ENCODE measurements around the gene UVSSA. TPM values are rescaled to one million over a fixed set of nuclear protein-coding genes. Genes with fewer than 3 reads are reported as not detected.
A peak's percentile ranks its signal among the peaks of the same experiment; 100 is the strongest.
"Not testable (repeated sequence)": the region's sequence is repeated elsewhere in the genome, so short reads cannot be mapped to it uniquely, and the experiment has no call there.

The UVSSA gene
- total and polyA plus RNA-seq, 7 experiments from 2014 or later: 3.2 to 44.1 (median 39.3) TPM

- Histone ChIP-seq H3K36me3 (ENCODE audit: control insufficient read depth in 2 of 3, insufficient read depth in 3 of 3, low read length in 3 of 3) (peaks cover 5 to 59% (median 14%) of the 10 kb centered on the region in 3 experiments), H3K4me1 (ENCODE audit: control insufficient read depth in 2 of 2, insufficient read depth in 2 of 2, low read length in 2 of 2) (peaks cover 30% of the 10 kb centered on the region in 2 donors)
- POLR2A ChIA-PET: interaction anchor here (1.8 kb wide), 1 partner anchor 85 kb away, joined by 4 read pairs; the partner anchor contains the start of gene CTBP1
- peaks cover 6 to 45% (median 31%) of the 10 kb centered on the region in 5 donors for H3K36me3 Mint-ChIP-seq
- DNase-seq; H3K27me3 ChIP-seq (ENCODE audit: control insufficient read depth in 2 of 2, insufficient read depth in 2 of 2, low read length in 2 of 2); CTCF ChIA-PET; H3K27ac ChIP-seq (ENCODE audit: low read depth, low read length); H3K27me3 Mint-ChIP-seq; H3K9me3 Mint-ChIP-seq; H3K4me3 ChIP-seq (ENCODE audit: low read length); intact Hi-C loops (cut with micrococcal nuclease); ATAC-seq; H3K4me3 Mint-ChIP-seq; H3K9me3 ChIP-seq (ENCODE audit: control insufficient read depth in 2 of 3, low read length in 3 of 3): not testable (repeated sequence)
- H3K4me1 Mint-ChIP-seq: peaks cover 26 to 51% (median 33%) of the 10 kb centered on the region in 7 donors
- peak overlapping the region in 3 of 9 donors; percentile 34 to 72 (median 47) for H3K27ac Mint-ChIP-seq
These were observed 13.0 kb upstream of the UVSSA start for GRCh38 chr4:1333851-1334578.

- ChIA-PET POLR2A (no interaction called here), CTCF (no interaction called here)
- Mint-ChIP-seq H3K36me3 (peaks cover 8 to 43% (median 31%) of the 10 kb centered on the region in 5 donors), H3K4me3 (no peak overlapping the region), H3K27me3 (no peaks in the 10 kb centered on the region), H3K9me3 (no peaks in the 10 kb centered on the region), H3K27ac (peak overlapping the region in 3 of 9 donors; percentile 34 to 72 (median 47)), H3K4me1 (peaks cover 21 to 46% (median 28%) of the 10 kb centered on the region in 7 donors)
- ATAC-seq (no peak), DNase-seq (no peak)
- no peak overlapping the region for H3K27ac ChIP-seq (ENCODE audit: low read depth, low read length)
- peaks cover 25% of the 10 kb centered on the region in 2 donors for H3K4me1 ChIP-seq (ENCODE audit: control insufficient read depth in 2 of 2, insufficient read depth in 2 of 2, low read length in 2 of 2)
- no peaks in the 10 kb centered on the region for H3K27me3 ChIP-seq (ENCODE audit: control insufficient read depth in 2 of 2, insufficient read depth in 2 of 2, low read length in 2 of 2)
- intact Hi-C loops (cut with micrococcal nuclease): no loop called here
- H3K9me3 ChIP-seq (ENCODE audit: control insufficient read depth in 2 of 3, low read length in 3 of 3): no peaks in the 10 kb centered on the region
- H3K4me3 ChIP-seq (ENCODE audit: low read length): no peak overlapping the region
- peaks cover 5 to 64% (median 14%) of the 10 kb centered on the region in 3 experiments for H3K36me3 ChIP-seq (ENCODE audit: control insufficient read depth in 2 of 3, insufficient read depth in 3 of 3, low read length in 3 of 3)
These were observed 12.5 kb upstream of the UVSSA start for GRCh38 chr4:1334579-1334895.

- H3K9me3 Mint-ChIP-seq; intact Hi-C loops (cut with micrococcal nuclease); ATAC-seq; H3K27me3 Mint-ChIP-seq; DNase-seq; H3K4me3 ChIP-seq (ENCODE audit: low read length); H3K4me3 Mint-ChIP-seq; H3K27me3 ChIP-seq (ENCODE audit: control insufficient read depth in 2 of 2, insufficient read depth in 2 of 2, low read length in 2 of 2); CTCF ChIA-PET; H3K9me3 ChIP-seq (ENCODE audit: control insufficient read depth in 2 of 3, low read length in 3 of 3); H3K27ac ChIP-seq (ENCODE audit: low read depth, low read length): not testable (repeated sequence)
- H3K4me1 Mint-ChIP-seq: peaks cover 16 to 40% (median 20%) of the 10 kb centered on the region in 7 donors
- peaks cover 17% of the 10 kb centered on the region in 2 donors for H3K4me1 ChIP-seq (ENCODE audit: control insufficient read depth in 2 of 2, insufficient read depth in 2 of 2, low read length in 2 of 2)
- peaks cover 8 to 44% (median 31%) of the 10 kb centered on the region in 5 donors for H3K36me3 Mint-ChIP-seq
- peaks cover 5 to 72% (median 14%) of the 10 kb centered on the region in 3 experiments for H3K36me3 ChIP-seq (ENCODE audit: control insufficient read depth in 2 of 3, insufficient read depth in 3 of 3, low read length in 3 of 3)
- peak overlapping the region in 5 of 9 donors; percentile 14 to 65 (median 34) for H3K27ac Mint-ChIP-seq
- POLR2A ChIA-PET: interaction anchor here (0.7 kb wide), 1 partner anchor 132 kb away, joined by 8 read pairs; no protein-coding TSS in a partner anchor
These were observed 11.7 kb upstream of the UVSSA start for GRCh38 chr4:1335193-1335883.

- Mint-ChIP-seq H3K4me1 (peaks cover 9 to 34% (median 13%) of the 10 kb centered on the region in 7 donors), H3K4me3 (no peak overlapping the region), H3K36me3 (peaks cover 8 to 41% (median 31%) of the 10 kb centered on the region in 5 donors), H3K27me3 (no peaks in the 10 kb centered on the region), H3K9me3 (no peaks in the 10 kb centered on the region), H3K27ac (peak overlapping the region in 3 of 9 donors; percentile 38 to 69 (median 55))
- peaks cover 9% of the 10 kb centered on the region in 2 donors for H3K4me1 ChIP-seq (ENCODE audit: control insufficient read depth in 2 of 2, insufficient read depth in 2 of 2, low read length in 2 of 2)
- H3K27ac ChIP-seq (ENCODE audit: low read depth, low read length): no peak overlapping the region
- no peaks in the 10 kb centered on the region for H3K27me3 ChIP-seq (ENCODE audit: control insufficient read depth in 2 of 2, insufficient read depth in 2 of 2, low read length in 2 of 2)
- ATAC-seq (no peak), DNase-seq (no peak)
- peaks cover 5 to 79% (median 14%) of the 10 kb centered on the region in 3 experiments for H3K36me3 ChIP-seq (ENCODE audit: control insufficient read depth in 2 of 3, insufficient read depth in 3 of 3, low read length in 3 of 3)
- intact Hi-C loops (cut with micrococcal nuclease): no loop called here
- H3K9me3 ChIP-seq (ENCODE audit: control insufficient read depth in 2 of 3, low read length in 3 of 3): no peaks in the 10 kb centered on the region
- ChIA-PET POLR2A (interaction anchor here (0.7 kb wide), 1 partner anchor 10 kb away, joined by 3 read pairs; no protein-coding TSS in a partner anchor), CTCF (no interaction called here)
- no peak overlapping the region for H3K4me3 ChIP-seq (ENCODE audit: low read length)
These were observed 10.9 kb upstream of the UVSSA start for GRCh38 chr4:1336088-1336491.

GRCh38 chr4:1337376-1337831 is 9.6 kb upstream of the UVSSA start:
- H3K4me1 ChIP-seq (ENCODE audit: control insufficient read depth in 2 of 2, insufficient read depth in 2 of 2, low read length in 2 of 2): no peaks in the 10 kb centered on the region

GRCh38 chr4:1337951-1338751 is 8.9 kb upstream of the UVSSA start:
- ATAC-seq (no peak), DNase-seq (no peak)
- POLR2A ChIA-PET: no interaction called here
- H3K4me1 ChIP-seq (ENCODE audit: control insufficient read depth in 2 of 2, insufficient read depth in 2 of 2, low read length in 2 of 2): no peaks in the 10 kb centered on the region
- no peak overlapping the region for H3K4me3 ChIP-seq (ENCODE audit: low read length)
- Mint-ChIP-seq H3K27ac (peak overlapping the region in 3 of 9 donors; percentile 75 to 83 (median 77)), H3K36me3 (peaks cover 8 to 41% (median 34%) of the 10 kb centered on the region in 5 donors), H3K4me1 (peaks cover 4 to 26% (median 6%) of the 10 kb centered on the region in 7 donors), H3K27me3 (no peaks in the 10 kb centered on the region), H3K9me3 (no peaks in the 10 kb centered on the region), H3K4me3 (no peak overlapping the region)
- peaks cover 5 to 69% (median 14%) of the 10 kb centered on the region in 3 experiments for H3K36me3 ChIP-seq (ENCODE audit: control insufficient read depth in 2 of 3, insufficient read depth in 3 of 3, low read length in 3 of 3)
- no peaks in the 10 kb centered on the region for H3K9me3 ChIP-seq (ENCODE audit: control insufficient read depth in 2 of 3, low read length in 3 of 3)
- H3K27me3 ChIP-seq (ENCODE audit: control insufficient read depth in 2 of 2, insufficient read depth in 2 of 2, low read length in 2 of 2): no peaks in the 10 kb centered on the region
- no peak overlapping the region for H3K27ac ChIP-seq (ENCODE audit: low read depth, low read length)
- intact Hi-C loops (cut with micrococcal nuclease): no loop called here
- CTCF ChIA-PET: no interaction called here

More at GRCh38 chr4:1337376-1337831, 9.6 kb upstream of the UVSSA start:
- DNase-seq (peak in 1 of 9 donors; percentile 53), ATAC-seq (peak; percentile 52)
- Mint-ChIP-seq H3K27me3 (no peaks in the 10 kb centered on the region), H3K4me3 (peak overlapping the region in 1 of 10 donors; percentile 31), H3K9me3 (no peaks in the 10 kb centered on the region), H3K36me3 (peaks cover 8 to 41% (median 34%) of the 10 kb centered on the region in 5 donors), H3K27ac (peak overlapping the region in 7 of 9 donors; percentile 28 to 87 (median 75)), H3K4me1 (peaks cover 4 to 26% (median 6%) of the 10 kb centered on the region in 7 donors)
- Histone ChIP-seq H3K36me3 (ENCODE audit: control insufficient read depth in 2 of 3, insufficient read depth in 3 of 3, low read length in 3 of 3) (peaks cover 5 to 75% (median 14%) of the 10 kb centered on the region in 3 experiments), H3K27ac (ENCODE audit: low read depth, low read length) (no peak overlapping the region), H3K9me3 (ENCODE audit: control insufficient read depth in 2 of 3, low read length in 3 of 3) (no peaks in the 10 kb centered on the region), H3K27me3 (ENCODE audit: control insufficient read depth in 2 of 2, insufficient read depth in 2 of 2, low read length in 2 of 2) (no peaks in the 10 kb centered on the region), H3K4me3 (ENCODE audit: low read length) (no peak overlapping the region)
- CTCF ChIA-PET: no interaction called here
- POLR2A ChIA-PET: no interaction called here
- intact Hi-C loops (cut with micrococcal nuclease): no loop called here
